ENCODE results near the gene NELL2. TPM values are rescaled to one million over a fixed set of nuclear protein-coding genes. Genes with fewer than 3 reads are reported as not detected.

Gene NELL2
- total and polyA plus RNA-seq, 10 of the 15 experiments (the other 5 are each of a cell fraction or from before 2014, with no cell fraction given): 0.27 to 2.3 (median 0.76) TPM

- Histone ChIP-seq H2AFZ (ENCODE audit: control insufficient read depth, low read depth, low read length) (no peak overlapping the region), H3K27me3 (replicated peaks in 1 of 2; ENCODE audit: control insufficient read depth in 2 of 2, insufficient read depth in 2 of 2, low read length in 1 of 2) (no peaks in the 10 kb centered on the region), H4K20me1 (ENCODE audit: control insufficient read depth, insufficient read depth) (no peaks in the 10 kb centered on the region), H3K4me1 (ENCODE audit: control insufficient read depth, insufficient read depth, low read length) (no peaks in the 10 kb centered on the region), H3K4me3 (no peak overlapping the region), H3K4me2 (ENCODE audit: control insufficient read depth, insufficient read depth) (no peak overlapping the region), H3K27ac (ENCODE audit: control insufficient read depth, insufficient read depth) (no peak overlapping the region), H3K79me2 (ENCODE audit: control insufficient read depth, insufficient read depth, low read length) (no peaks in the 10 kb centered on the region), H3K9me3 (replicated peaks; ENCODE audit: control insufficient read depth, insufficient read depth, low read length) (no peaks in the 10 kb centered on the region), H3K36me3 (ENCODE audit: control insufficient read depth in 2 of 2, insufficient read depth in 2 of 2, low read length in 1 of 2) (no peaks in the 10 kb centered on the region), H3K9ac (ENCODE audit: control insufficient read depth, insufficient read depth, low read length) (no peak overlapping the region)
- TF ChIP-seq ATF3 (IDR thresholded peaks at IDR 0.05; ENCODE audit: borderline replicate concordance, extremely low read depth, low read depth, low read length) (no peak), CBX3 (IDR thresholded peaks at IDR 0.05; ENCODE audit: borderline replicate concordance, low read depth) (no peak), FOS (IDR thresholded peaks at IDR 0.05; ENCODE audit: borderline replicate concordance, extremely low read depth, insufficient read length) (no peak), EED (IDR thresholded peaks at IDR 0.05; ENCODE audit: low read depth) (no peak), NBN (IDR thresholded peaks at IDR 0.05) (no peak), CHD2 (IDR thresholded peaks at IDR 0.05; ENCODE audit: borderline replicate concordance, low read depth, low read length) (no peak), BCL3 (IDR thresholded peaks at IDR 0.05; ENCODE audit: borderline replicate concordance, insufficient read depth, low read depth, low read length, poor library complexity, severe bottlenecking) (no peak), IKZF2 (IDR thresholded peaks at IDR 0.05) (no peak), RFX5 (IDR thresholded peaks at IDR 0.05; ENCODE audit: low read depth, low read length) (no peak), BCLAF1 (IDR thresholded peaks at IDR 0.05) (no peak), ATF2 (IDR thresholded peaks at IDR 0.05; ENCODE audit: low read length) (no peak), NFYA (IDR thresholded peaks at IDR 0.05; ENCODE audit: borderline replicate concordance, low read depth, low read length) (no peak), REST (IDR thresholded peaks at IDR 0.05; ENCODE audit: low read depth, low read length) (no peak), MTA2 (IDR thresholded peaks at IDR 0.05; ENCODE audit: low read depth) (no peak), CBX5 (IDR thresholded peaks at IDR 0.05; ENCODE audit: low read depth) (no peak)
- no peak for DNase-seq (ENCODE audit: low read depth, low spot score)
- ChIA-PET POLR2A (no interaction called here), CTCF (no interaction called here), RAD21 (ENCODE audit: unreplicated experiment) (no interaction called here), SMC1A (ENCODE audit: uncharacterized antibody, unreplicated experiment) (no interaction called here)
- intact Hi-C loops (cut with micrococcal nuclease; ENCODE audit: unreplicated experiment): no loop called here
- in situ Hi-C loops (cut with MboI): no loop called here
- 0% methylated on average over 1 of the region's 1 CpG for WGBS (ENCODE audit: insufficient coverage, insufficient replicate concordance, low lambda C conversion rate, missing lambda C conversion rate)
- no TSS peak for BruUV-seq (replicated peaks)
- no peak for ATAC-seq
- FAIRE-seq: no peak
Observed at GRCh38 chr12:44611538-44611937, 264.6 kb downstream of the NELL2 start.
